Activated CD4-positive, alpha-beta T cell treated with anti-CD3 and anti-CD28 coated beads, Interleukin-2, amount 50 U/mL, for 4 hours (primary cell): Measurements from ENCODE around the gene PSMA3.

Source experiments
- DNase-seq, 2 experiments: peaks; one replicate each; pipeline ENCODE4 v3.0.0-alpha.2; 2020

PSMA3 gene

GRCh38 chr14:58272588-58273372 is 28.1 kb downstream of the PSMA3 start:
- DNase-seq = no peak

GRCh38 chr14:58274881-58275280 is 30.2 kb downstream of the PSMA3 start:
- no peak for DNase-seq

GRCh38 chr14:58275527-58276190 is 31.0 kb downstream of the PSMA3 start:
- DNase-seq = no peak

- DNase-seq = no peak
Observed at GRCh38 chr14:58276208-58276607, 31.6 kb downstream of the PSMA3 start.

GRCh38 chr14:58278177-58278576 is 33.5 kb downstream of the PSMA3 start:
- DNase-seq = no peak

GRCh38 chr14:58280954-58281787 is 36.5 kb downstream of the PSMA3 start:
- no peak for DNase-seq

- DNase-seq = no peak
Observed at GRCh38 chr14:58281969-58282368, 37.3 kb downstream of the PSMA3 start.

- DNase-seq = no peak
Observed at GRCh38 chr14:58282925-58283593, 38.4 kb downstream of the PSMA3 start.

- DNase-seq = no peak
Observed at GRCh38 chr14:58283730-58284129, 39.1 kb downstream of the PSMA3 start.

GRCh38 chr14:58285132-58285531 is 40.5 kb downstream of the PSMA3 start:
- DNase-seq = no peak

GRCh38 chr14:58287607-58288042 is 43.0 kb downstream of the PSMA3 start:
- no peak for DNase-seq

- no peak for DNase-seq
Observed at GRCh38 chr14:58288106-58288792, 43.6 kb downstream of the PSMA3 start.

GRCh38 chr14:58291646-58292045 is 47.0 kb downstream of the PSMA3 start:
- DNase-seq = no peak

GRCh38 chr14:58292187-58292586 is 47.5 kb downstream of the PSMA3 start:
- DNase-seq = no peak

- no peak for DNase-seq
Observed at GRCh38 chr14:58294201-58294600, 49.6 kb downstream of the PSMA3 start.

GRCh38 chr14:58296726-58297125 is 52.1 kb downstream of the PSMA3 start:
- DNase-seq = no peak

GRCh38 chr14:58297412-58297761 is 52.7 kb downstream of the PSMA3 start:
- DNase-seq = no peak

- peak; percentile 97 to 98 for DNase-seq
Observed at GRCh38 chr14:58297762-58298476, 53.3 kb downstream of the PSMA3 start.

GRCh38 chr14:58298477-58299400 is 54.1 kb downstream of the PSMA3 start, which contains the start of gene ARID4A:
Gene ARID4A (plus strand): TSS chr14:58298555. CDS start chr14:58299855, 1,300 bp downstream.
- DNase-seq = peak; percentile 71 to 77
